Coronary artery (tissue), 2 donors: ENCODE results near the gene CAPZB.

Experiments
- DNase-seq: peaks from one replicate; pipeline ENCODE4 v3.0.0-alpha.2; 2017; ENCODE audit warnings: low spot score
- H3K27ac ChIP-seq, 2 donors: fragments of 200-600 bp; sonication (generic); one replicate each; pipeline ENCODE4 v1.5.1; 2016 to 2019
- H3K4me3 ChIP-seq: fragments of 200-600 bp; sonication (generic); 2 replicates; pipeline ENCODE4 v1.5.1; 2016; ENCODE audit warnings: mild to moderate bottlenecking, moderate library complexity
- CTCF ChIP-seq: fragments of 200-600 bp; sonication (generic); IDR thresholded peaks from one replicate; pipeline ENCODE4 v1.5.1; 2019; ENCODE audit warnings: antibody characterized with exemption

Gene CAPZB

GRCh38 chr1:19479351-19480120, 5.8 kb downstream of the CAPZB start:
- peak overlapping the region in 1 of 2 donors; percentile 7 for H3K27ac ChIP-seq
- no peak for DNase-seq
- no peak overlapping the region for H3K4me3 ChIP-seq
- no peak for TF ChIP-seq CTCF

DNA sequence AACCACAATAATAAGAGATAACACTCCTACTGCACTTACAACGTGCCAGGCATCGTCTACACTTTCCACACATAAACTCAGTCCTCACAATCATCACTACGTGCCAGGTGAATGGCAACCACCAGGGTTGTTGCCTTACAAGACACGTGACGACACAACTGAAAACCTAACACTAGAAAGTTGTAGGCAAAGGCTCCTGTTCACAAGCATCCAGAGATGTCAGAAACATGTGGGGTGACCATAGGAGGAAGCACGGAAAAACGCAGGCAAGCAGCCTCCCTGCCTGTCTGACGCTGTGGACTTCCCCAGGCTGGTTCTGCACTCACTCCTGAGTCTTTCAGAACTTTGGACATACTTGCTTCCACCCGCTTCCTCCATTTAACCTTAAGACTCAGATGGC, 7.0 kb downstream of the CAPZB start:
- no peak for DNase-seq
- no peak overlapping the region for H3K4me3 ChIP-seq
- H3K27ac ChIP-seq, result peak overlapping the region in 1 of 2 donors; percentile 73

DNA sequence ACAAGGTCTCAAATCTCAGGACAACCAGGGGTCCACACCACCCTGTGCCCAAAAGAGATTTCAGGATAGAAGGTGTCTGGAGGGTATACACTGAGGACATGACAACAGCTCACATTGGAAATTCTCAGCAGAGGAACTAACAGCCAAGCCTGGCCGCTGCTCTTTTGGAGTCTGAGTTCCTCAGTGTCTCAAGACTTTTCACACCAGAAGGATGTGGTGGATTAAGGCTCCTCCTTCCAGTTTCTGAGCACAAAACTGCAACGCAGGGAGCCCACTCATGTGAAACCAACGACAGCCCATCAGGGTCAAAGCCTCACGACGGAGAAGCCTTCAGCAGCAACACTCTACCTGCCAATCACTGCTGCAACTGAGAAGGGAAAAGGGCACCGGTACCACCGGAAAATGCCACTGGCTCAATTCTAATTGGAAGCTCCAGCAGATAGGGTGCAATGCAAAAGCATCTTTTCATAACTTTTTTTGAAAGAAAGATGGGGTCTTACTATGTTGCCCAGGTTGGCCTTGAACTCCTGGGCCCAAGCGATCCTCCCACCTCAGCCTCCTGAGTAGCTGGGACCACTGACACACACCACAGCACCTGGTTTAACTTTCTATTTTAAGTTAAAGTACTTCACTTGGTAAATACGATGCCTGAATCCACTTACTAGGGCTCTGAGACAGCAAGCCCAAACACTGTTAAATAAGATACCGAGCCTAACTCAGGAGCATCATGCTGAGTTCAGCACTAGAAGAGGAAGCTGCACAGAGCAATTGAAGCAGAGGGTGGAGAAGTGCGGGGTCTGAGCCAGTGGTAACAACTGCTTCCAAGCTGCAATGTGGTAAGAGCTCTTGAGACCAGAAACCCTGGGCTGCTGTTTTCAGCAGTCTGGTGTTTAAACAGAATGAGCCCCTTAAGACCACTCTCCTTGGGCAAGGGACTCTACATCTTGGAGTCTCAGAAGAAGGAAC, 7.8 kb downstream of the CAPZB start:
- H3K27ac ChIP-seq, result peak overlapping the region in 1 of 2 donors; percentile 73
- DNase-seq, result no peak

More for the DNA sequence above, 7.0 kb downstream of the CAPZB start:
- TF ChIP-seq CTCF, result no peak

DNA sequence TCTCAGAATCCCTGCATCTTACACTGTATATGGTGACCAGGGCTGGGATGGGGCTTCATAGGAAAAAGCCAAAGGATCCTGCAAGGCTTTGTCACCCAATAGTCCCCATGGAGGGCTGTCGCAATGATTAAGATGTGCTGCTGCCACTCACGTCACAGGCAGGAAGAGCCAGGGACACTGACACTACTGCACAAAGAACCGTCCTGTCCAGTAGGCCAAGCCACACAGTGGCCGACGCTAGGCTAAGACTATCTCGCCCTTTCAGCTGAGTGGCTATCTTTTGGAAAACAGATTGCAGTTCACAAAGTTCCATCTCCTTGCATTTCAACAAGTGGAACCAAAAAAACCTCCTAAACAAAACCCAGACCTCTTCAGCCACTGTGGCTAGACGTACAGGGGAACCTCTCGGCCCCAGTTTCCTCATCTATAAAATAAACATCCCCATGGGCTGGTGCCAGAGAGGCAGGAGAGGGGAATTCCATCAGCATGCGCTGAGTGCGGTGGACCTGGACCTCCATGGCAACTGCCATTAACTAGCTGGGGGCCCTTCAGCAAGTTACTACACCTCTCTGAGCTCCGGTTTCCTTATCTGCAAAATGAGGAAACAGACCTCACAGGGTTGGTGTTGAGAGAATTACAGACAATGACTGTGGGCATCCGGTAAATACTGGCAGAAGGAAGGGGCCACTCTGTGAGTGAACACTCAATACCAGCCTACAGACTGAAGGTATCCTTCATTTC, 8.7 kb downstream of the CAPZB start:
- TF ChIP-seq CTCF, result no peak
- peak overlapping the region; percentile 28 for H3K4me3 ChIP-seq
- peak overlapping the region in 1 of 2 donors; percentile 73 for H3K27ac ChIP-seq
- DNase-seq, result no peak

More for the DNA sequence above, 7.8 kb downstream of the CAPZB start:
- TF ChIP-seq CTCF, result no peak
- H3K4me3 ChIP-seq, result peak overlapping the region; percentile 28

DNA sequence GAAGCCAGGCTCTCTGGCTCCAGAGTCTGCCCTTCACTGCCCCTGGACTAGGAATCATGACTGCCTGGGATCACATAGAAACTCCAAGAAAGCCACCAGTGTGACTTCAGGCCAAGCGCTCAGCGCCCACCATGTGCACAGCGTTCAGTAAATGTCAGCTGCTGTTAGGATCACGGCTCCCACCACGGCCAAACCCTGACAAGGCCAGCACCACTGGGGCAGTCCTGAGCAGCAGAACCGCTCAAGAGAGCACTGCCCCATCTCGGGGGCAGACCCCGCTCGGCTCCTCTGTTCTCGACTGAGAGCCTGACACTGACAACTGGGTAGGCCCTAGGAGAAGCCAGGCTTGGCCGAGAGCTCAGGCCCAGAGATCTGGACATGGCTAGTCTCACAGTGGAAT, 10.0 kb downstream of the CAPZB start:
- H3K27ac ChIP-seq, result peak overlapping the region in 1 of 2 donors; percentile 2
- no peak for TF ChIP-seq CTCF
- no peak for DNase-seq

DNA sequence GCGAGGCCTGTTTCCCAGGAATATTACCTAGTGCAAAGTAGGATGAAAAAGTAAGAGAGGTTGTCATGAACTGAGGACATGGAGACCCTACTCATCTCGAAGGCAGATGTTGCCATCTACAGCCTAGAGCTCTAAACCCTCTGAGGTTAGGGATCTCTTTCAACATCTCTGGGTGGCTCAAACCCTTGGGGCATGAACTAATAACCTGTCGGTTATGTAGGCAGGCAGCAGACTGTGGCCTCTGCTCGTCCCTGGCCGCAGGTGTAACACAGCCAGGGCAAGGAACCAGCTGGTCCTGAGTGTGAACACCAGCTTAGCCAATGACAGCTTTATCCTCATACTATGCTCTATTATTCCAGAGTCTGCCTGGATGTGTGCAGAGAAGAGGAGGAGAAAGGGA, 13.2 kb downstream of the CAPZB start:
- H3K27ac ChIP-seq, result no peak overlapping the region
- no peak for TF ChIP-seq CTCF

More for the DNA sequence above, 10.0 kb downstream of the CAPZB start:
- H3K4me3 ChIP-seq, result no peak overlapping the region

More for the DNA sequence above, 13.2 kb downstream of the CAPZB start:
- no peak overlapping the region for H3K4me3 ChIP-seq
- DNase-seq, result no peak
